ENCODE measurements around the gene ADNP. TPM values are rescaled to one million over a fixed set of nuclear protein-coding genes. Genes with fewer than 3 reads are reported as not detected.

ADNP gene
- total RNA-seq, 1 donor from 2014 or later = 144 TPM

GRCh38 chr20:50916934-50917333 lies 14.3 kb downstream of the ADNP start:
- no peak overlapping the region for H3K4me3 Mint-ChIP-seq (ENCODE audit: low read depth)
- H3K4me1 Mint-ChIP-seq (ENCODE audit: low read depth) = peaks cover 63% of the 10 kb centered on the region
- H3K27me3 Mint-ChIP-seq = no peaks in the 10 kb centered on the region

DNA sequence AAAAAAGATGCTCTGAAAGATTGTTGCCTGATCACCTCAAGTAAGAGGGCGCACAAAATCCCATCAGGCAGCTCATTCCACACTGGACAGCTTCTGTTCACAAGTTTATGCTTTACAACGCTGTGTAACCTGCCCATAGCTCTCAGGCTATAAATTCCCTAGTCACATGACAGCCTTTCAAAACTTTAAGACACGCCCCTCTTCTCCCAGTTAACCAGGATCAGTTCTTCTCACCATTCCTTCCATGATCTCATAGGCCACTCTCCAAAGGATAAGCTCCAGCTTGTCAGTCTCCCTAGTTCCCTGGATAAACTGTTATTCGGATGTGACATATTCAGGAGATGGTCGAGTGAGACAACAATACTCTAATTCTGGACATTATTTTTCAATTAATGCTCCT lies 15.0 kb downstream of the ADNP start:
- TF ChIP-seq CTCF (IDR thresholded peaks at IDR 0.05; ENCODE audit: unreplicated experiment) = no peak
- no peaks in the 10 kb centered on the region for H3K27me3 Mint-ChIP-seq
- H3K36me3 Mint-ChIP-seq (ENCODE audit: insufficient read depth) = peaks cover 7% of the 10 kb centered on the region
- peaks cover 65% of the 10 kb centered on the region for H3K4me1 Mint-ChIP-seq (ENCODE audit: low read depth)
- no peak overlapping the region for H3K4me3 Mint-ChIP-seq (ENCODE audit: low read depth)
- no peak for DNase-seq (ENCODE audit: low spot score, unreplicated experiment)
- H3K9me3 Mint-ChIP-seq (ENCODE audit: low read depth) = no peaks in the 10 kb centered on the region
- H3K27ac Mint-ChIP-seq = peak overlapping the region; percentile 2

More at GRCh38 chr20:50916934-50917333, 14.3 kb downstream of the ADNP start:
- Mint-ChIP-seq H3K36me3 (ENCODE audit: insufficient read depth) (peaks cover 7% of the 10 kb centered on the region), H3K27ac (peak overlapping the region; percentile 63), H3K9me3 (ENCODE audit: low read depth) (no peaks in the 10 kb centered on the region)
- DNase-seq (ENCODE audit: low spot score, unreplicated experiment) = no peak
- no peak for TF ChIP-seq CTCF (IDR thresholded peaks at IDR 0.05; ENCODE audit: unreplicated experiment)

- no peak for TF ChIP-seq CTCF (IDR thresholded peaks at IDR 0.05; ENCODE audit: unreplicated experiment)
- H3K9me3 Mint-ChIP-seq (ENCODE audit: low read depth) = no peaks in the 10 kb centered on the region
- no peaks in the 10 kb centered on the region for H3K27me3 Mint-ChIP-seq
- H3K4me3 Mint-ChIP-seq (ENCODE audit: low read depth) = no peak overlapping the region
- H3K4me1 Mint-ChIP-seq (ENCODE audit: low read depth) = peaks cover 66% of the 10 kb centered on the region
- H3K27ac Mint-ChIP-seq = no peak overlapping the region
- no peak for DNase-seq (ENCODE audit: low spot score, unreplicated experiment)
- H3K36me3 Mint-ChIP-seq (ENCODE audit: insufficient read depth) = peaks cover 7% of the 10 kb centered on the region
Observed at GRCh38 chr20:50915424-50915823, 15.8 kb downstream of the ADNP start.

DNA sequence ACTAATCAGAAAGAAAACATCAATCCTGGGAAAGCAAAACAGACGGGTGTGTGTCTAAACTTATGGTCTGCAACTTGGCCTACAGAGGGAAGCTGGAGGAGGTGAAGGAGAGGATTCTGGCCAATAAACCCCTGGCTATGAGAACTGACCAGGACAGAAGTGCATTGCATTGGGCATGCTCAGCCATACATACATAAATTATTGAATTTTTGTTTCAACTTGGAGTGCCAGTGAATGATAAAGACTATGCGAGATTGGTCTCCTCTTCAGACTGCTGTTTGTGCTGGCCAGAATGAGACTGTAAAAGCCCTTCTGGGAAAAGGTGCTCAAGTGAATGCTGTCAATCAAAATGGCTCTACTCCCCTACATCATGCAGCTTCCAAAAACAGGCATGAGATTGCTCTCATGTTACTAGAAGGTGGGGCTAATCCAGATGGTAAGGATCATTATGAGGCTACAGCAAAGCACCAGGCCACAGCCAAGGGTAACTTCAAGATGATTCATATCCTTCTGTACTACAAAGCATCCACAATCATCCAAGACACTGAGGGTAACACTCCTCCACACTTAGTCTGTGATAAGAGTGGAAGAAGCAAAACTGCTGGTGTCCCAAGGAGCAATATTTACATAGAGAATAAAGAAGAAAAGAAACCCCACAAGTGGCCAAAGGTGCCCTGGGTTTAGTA lies 17.4 kb downstream of the ADNP start:
- no peak for TF ChIP-seq CTCF (IDR thresholded peaks at IDR 0.05; ENCODE audit: unreplicated experiment)
- Mint-ChIP-seq H3K27ac (peak overlapping the region; percentile 88), H3K4me1 (ENCODE audit: low read depth) (peaks cover 65% of the 10 kb centered on the region), H3K4me3 (ENCODE audit: low read depth) (no peak overlapping the region), H3K27me3 (no peaks in the 10 kb centered on the region), H3K9me3 (ENCODE audit: low read depth) (no peaks in the 10 kb centered on the region), H3K36me3 (ENCODE audit: insufficient read depth) (peaks cover 10% of the 10 kb centered on the region)
- no peak for DNase-seq (ENCODE audit: low spot score, unreplicated experiment)

- no peaks in the 10 kb centered on the region for H3K9me3 Mint-ChIP-seq (ENCODE audit: low read depth)
- peaks cover 16% of the 10 kb centered on the region for H3K36me3 Mint-ChIP-seq (ENCODE audit: insufficient read depth)
- peaks cover 59% of the 10 kb centered on the region for H3K4me1 Mint-ChIP-seq (ENCODE audit: low read depth)
Observed at GRCh38 chr20:50911716-50912115, 19.5 kb downstream of the ADNP start.

More at GRCh38 chr20:50911716-50912115, 19.5 kb downstream of the ADNP start:
- Mint-ChIP-seq H3K27me3 (no peaks in the 10 kb centered on the region), H3K4me3 (ENCODE audit: low read depth) (no peak overlapping the region), H3K27ac (peak overlapping the region; percentile 88)
- no peak for DNase-seq (ENCODE audit: low spot score, unreplicated experiment)
- TF ChIP-seq CTCF (IDR thresholded peaks at IDR 0.05; ENCODE audit: unreplicated experiment) = no peak
